Measurements from ENCODE around the gene AQP6. TPM values are rescaled to one million over a fixed set of nuclear protein-coding genes. Genes with fewer than 3 reads are reported as not detected.

Gene AQP6
- polyA plus RNA-seq, 1 of the 3 experiments (the other 2 are of a cell fraction) = 0.10 TPM

- DNase-seq = no peak
- Histone ChIP-seq H3K27ac (ENCODE audit: low read depth in 2 of 2, low read length in 1 of 2) (no peak overlapping the region), H3F3A (replicated peaks; ENCODE audit: insufficient read depth) (no peaks in the 10 kb centered on the region), H3K27me3 (ENCODE audit: insufficient read depth) (no peaks in the 10 kb centered on the region), H3K4me3 (ENCODE audit: low read depth in 2 of 2, low read length in 1 of 2) (no peak overlapping the region), H3K79me2 (ENCODE audit: insufficient read depth) (no peaks in the 10 kb centered on the region), H3K4me1 (ENCODE audit: control insufficient read depth in 1 of 2, insufficient read depth in 2 of 2, low read depth in 1 of 2, low read length in 1 of 2) (peaks cover 0 to 16% of the 10 kb centered on the region in 2 experiments; a peak in 1 of 4 replicates), H3K36me3 (replicated peaks in 1 of 2; ENCODE audit: control insufficient read depth in 1 of 2, insufficient read depth in 2 of 2, low read length in 1 of 2) (no peaks in the 10 kb centered on the region), H4K20me1 (ENCODE audit: insufficient read depth) (no peaks in the 10 kb centered on the region), H3K4me2 (no peak overlapping the region), H3K9me2 (no peaks in the 10 kb centered on the region), H3K9ac (no peak overlapping the region), H2AFZ (ENCODE audit: low read depth) (no peak overlapping the region), H3K9me3 (no peaks in the 10 kb centered on the region)
- ChIA-PET CTCF (interaction anchor here (0.7 to 4.5 kb wide), 5 partner anchors 12 to 176 kb away, joined by 3 to 36 read pairs (median 3); no protein-coding TSS in a partner anchor), POLR2A (no interaction called here)
- no peak for TF ChIP-seq USF2 (IDR thresholded peaks at IDR 0.05; ENCODE audit: borderline replicate concordance, low read depth, low read length)
- TF ChIP-seq ZBTB33 (IDR thresholded peaks at IDR 0.05; ENCODE audit: borderline replicate concordance, low read depth) = no peak
- TF ChIP-seq FOXM1 (IDR thresholded peaks at IDR 0.05; ENCODE audit: low read depth) = no peak
- TF ChIP-seq USF1 (IDR thresholded peaks at IDR 0.05; ENCODE audit: borderline replicate concordance, low read depth) = no peak
- TF ChIP-seq PBX3 (IDR thresholded peaks at IDR 0.05) = no peak
- no peak for TF ChIP-seq NFIC (IDR thresholded peaks at IDR 0.05; ENCODE audit: borderline replicate concordance)
- no peak for TF ChIP-seq EZH2phosphoT487 (IDR thresholded peaks at IDR 0.05; ENCODE audit: borderline replicate concordance, low read depth)
- no peak for TF ChIP-seq SMC3 (IDR thresholded peaks at IDR 0.05; ENCODE audit: low read depth, low read length)
- no peak for TF ChIP-seq MXI1 (IDR thresholded peaks at IDR 0.05; ENCODE audit: low read depth, low read length)
- whole genome bisulfite sequencing (ENCODE audit: low lambda C conversion rate) = 83% methylated on average over 4 of the region's 4 CpGs
Observed at GRCh38 chr12:49953151-49953550, 19.6 kb upstream of the AQP6 start.

- 85% methylated on average over 16 of the region's 21 CpGs for WGBS (ENCODE audit: low lambda C conversion rate)
- Histone ChIP-seq H2AFZ (ENCODE audit: low read depth) (no peak overlapping the region), H3K79me2 (ENCODE audit: insufficient read depth) (no peaks in the 10 kb centered on the region), H3K36me3 (replicated peaks in 1 of 2; ENCODE audit: control insufficient read depth in 1 of 2, insufficient read depth in 2 of 2, low read length in 1 of 2) (no peaks in the 10 kb centered on the region), H3K4me1 (ENCODE audit: control insufficient read depth in 1 of 2, insufficient read depth in 2 of 2, low read depth in 1 of 2, low read length in 1 of 2) (peaks cover 0 to 16% of the 10 kb centered on the region in 2 experiments; a peak in 1 of 4 replicates), H3K9ac (no peak overlapping the region), H4K20me1 (ENCODE audit: insufficient read depth) (no peaks in the 10 kb centered on the region), H3K27me3 (ENCODE audit: insufficient read depth) (no peaks in the 10 kb centered on the region), H3K27ac (ENCODE audit: low read depth in 2 of 2, low read length in 1 of 2) (no peak overlapping the region), H3K4me2 (no peak overlapping the region), H3K9me3 (no peaks in the 10 kb centered on the region), H3F3A (replicated peaks; ENCODE audit: insufficient read depth) (no peaks in the 10 kb centered on the region), H3K4me3 (ENCODE audit: low read depth in 2 of 2, low read length in 1 of 2) (no peak overlapping the region), H3K9me2 (no peaks in the 10 kb centered on the region)
- POLR2A ChIA-PET = no interaction called here
- no peak for TF ChIP-seq POLR2AphosphoS5 (IDR thresholded peaks at IDR 0.05; ENCODE audit: low read depth, low read length)
- TF ChIP-seq USF2 (IDR thresholded peaks at IDR 0.05; ENCODE audit: borderline replicate concordance, low read depth, low read length) = no peak
- TF ChIP-seq GATA2 (CRISPR knock-in tag; IDR thresholded peaks at IDR 0.05) = no peak
- CTCF ChIA-PET = interaction anchor here (0.6 to 4.5 kb wide), 7 partner anchors 9 to 116 kb away, joined by 3 to 36 read pairs (median 8); no protein-coding TSS in a partner anchor
- peak; percentile 37 for DNase-seq
Observed at GRCh38 chr12:49953961-49954846, 18.5 kb upstream of the AQP6 start.

Measured in SK-N-SH (cell line).